Endothelial cell of umbilical vein (primary cell): ENCODE results near the gene STAC3. TPM values are rescaled to one million over a fixed set of nuclear protein-coding genes. Genes with fewer than 3 reads are reported as not detected.

Source experiments
- BruUV-seq: library from RNA; stranded (reverse); fragments of 400-500 nt; replicated peaks from 2 replicates; lab custom pipeline; 2021; lab: Mats Ljungman, UMichigan
- CTCF ChIA-PET: fragments of 300-600, 350-600 bp; sonication (Branson Sonifier 250); formaldehyde crosslinking; loops from one replicate; lab custom pipeline; 2021; ENCODE audit warnings: antibody characterized with exemption, inconsistent platforms; lab: Charles Lee
- POLR2A ChIA-PET: fragments of 300-600, 350-600 bp; sonication (Branson Sonifier 250); formaldehyde crosslinking; loops from one replicate; lab custom pipeline; 2021; ENCODE audit warnings: antibody characterized with exemption, inconsistent platforms; lab: Charles Lee
- DNase-seq: peaks from one replicate; pipeline ENCODE4 v3.0.0-alpha.2; 2011; ENCODE audit warnings: low read depth, low spot score
- FAIRE-seq: peaks from 2 replicates; lab custom pipeline; 2011; peaks lifted over from hg19 to GRCh38; lab: Jason Lieb, UNC
- H2AFZ ChIP-seq: 2 replicates; pipeline ENCODE4 v1.6.0; 2012; ENCODE audit warnings: low read depth, low read length, control low read depth, inconsistent platforms
- H3K27ac ChIP-seq: 2 replicates; pipeline ENCODE4 v1.5.1; 2011; ENCODE audit warnings: low read depth, mild to moderate bottlenecking, control low read depth, low read length, moderate library complexity; ENCODE audit not compliant: insufficient read depth
- H3K27me3 ChIP-seq, 2 experiments: 2 replicates each; pipeline versions ENCODE4 v1.6.0 to v1.6.1; 2011; ENCODE audit warnings: low read length in 2 of 2, mixed read lengths in 1 of 2; ENCODE audit not compliant: control insufficient read depth in 2 of 2, insufficient read depth in 2 of 2
- H3K36me3 ChIP-seq, 2 experiments: 2 replicates in 1 of 2; 3 replicates in 1 of 2; pipeline ENCODE4 v1.5.1; 2011; ENCODE audit warnings: low read length in 2 of 2, mild to moderate bottlenecking in 1 of 2, moderate library complexity in 1 of 2; ENCODE audit not compliant: control insufficient read depth in 2 of 2, insufficient read depth in 2 of 2; ENCODE audit errors: extremely low read depth in 1 of 2
- H3K4me1 ChIP-seq: 3 replicates; pipeline ENCODE4 v1.5.1; 2011; ENCODE audit warnings: mild to moderate bottlenecking, low read length; ENCODE audit not compliant: control insufficient read depth, insufficient read depth; ENCODE audit errors: extremely low read depth
- H3K4me2 ChIP-seq: 2 replicates; pipeline ENCODE4 v1.6.1; 2011; ENCODE audit warnings: low read length, control low read depth, mixed read lengths; ENCODE audit not compliant: insufficient read depth
- H3K4me3 ChIP-seq, 3 experiments: fragments of 200-600 bp in 1 of 3; sonication (generic), shearing (Covaris generic) in 1 of 3; replicated peaks in 1 of 3; 2 replicates each; pipeline ENCODE4 v1.5.1; 2011 to 2016; ENCODE audit warnings: control low read depth in 3 of 3, low read length in 3 of 3, mild to moderate bottlenecking in 2 of 3, inconsistent platforms in 1 of 3, low read depth in 1 of 3, moderate library complexity in 1 of 3; ENCODE audit not compliant: insufficient read depth in 1 of 3
- H3K79me2 ChIP-seq: 2 replicates; pipeline ENCODE4 v1.6.0; 2012; ENCODE audit warnings: low read length, inconsistent platforms; ENCODE audit not compliant: control insufficient read depth, insufficient read depth
- H3K9ac ChIP-seq: replicated peaks from 2 replicates; pipeline ENCODE3; 2011; ENCODE audit warnings: low read length, control low read depth; ENCODE audit not compliant: insufficient read depth; ENCODE audit errors: extremely low read depth
- H3K9me1 ChIP-seq: replicated peaks from 3 replicates; pipeline ENCODE4 v1.6.0; 2011; ENCODE audit warnings: mild to moderate bottlenecking, low read length; ENCODE audit not compliant: control insufficient read depth, insufficient read depth; ENCODE audit errors: extremely low read depth
- H3K9me3 ChIP-seq: replicated peaks from 2 replicates; pipeline ENCODE4 v1.5.1; 2012; ENCODE audit warnings: low read length, inconsistent platforms; ENCODE audit not compliant: control insufficient read depth, insufficient read depth
- H4K20me1 ChIP-seq: replicated peaks from 2 replicates; pipeline ENCODE3; 2011; ENCODE audit warnings: mild to moderate bottlenecking, low read length; ENCODE audit not compliant: control insufficient read depth, insufficient read depth; ENCODE audit errors: extremely low read depth
- EZH2 ChIP-seq: IDR thresholded peaks from 2 replicates; pipeline ENCODE4 v1.6.1; 2012; ENCODE audit warnings: borderline replicate concordance, low read depth, mild to moderate bottlenecking, moderate library complexity, low read length, inconsistent platforms; ENCODE audit not compliant: severe bottlenecking
- FOS ChIP-seq: IDR thresholded peaks from 2 replicates; pipeline ENCODE4 v1.6.1; 2011; ENCODE audit warnings: mild to moderate bottlenecking, low read length, moderate library complexity, borderline replicate concordance; ENCODE audit not compliant: insufficient read depth
- JUN ChIP-seq: IDR thresholded peaks from 2 replicates; pipeline ENCODE4 v1.6.1; 2011; ENCODE audit warnings: borderline replicate concordance, low read depth; ENCODE audit not compliant: insufficient read length, insufficient read depth
- MYC ChIP-seq: IDR thresholded peaks from one replicate; pipeline ENCODE4 v1.6.1; 2011; ENCODE audit warnings: mild to moderate bottlenecking, low read depth, low read length
- dilution Hi-C: fragments of 300-500 bp; cut with MboI; formaldehyde crosslinking; loops from one replicate; pipeline ENCODE4 v1.15.0; 2019; ENCODE audit warnings: low sequenced_read_pairs; ENCODE audit not compliant: extremely low pct_ligation_motif_present
- intact Hi-C: fragments of 100-400 bp; cut with micrococcal nuclease; formaldehyde crosslinking; loops from one replicate; pipeline ENCODE4 v1.10.0; 2022
- polyA plus RNA-seq, 4 experiments: library from polyadenylated mRNA; depleted of rRNA in 3 of 4; stranded (reverse) in 3 of 4; unstranded in 1 of 4; fragments of >200 nt; gene quantifications; 2 replicates each; pipeline versions ENCODE4 v1.2.1 to v1.2.3, GENCODE V29; 2011 to 2012; ENCODE audit warnings: missing spikeins in 1 of 4
- total RNA-seq: library from RNA; stranded (reverse); gene quantifications from 2 replicates; pipeline ENCODE4 v1.2.3, GENCODE V29; 2021
- TF ChIP-seq, protein P1 (sequence below), 2 donors: IDR thresholded peaks; 1 replicate in 1 of 2; 2 replicates in 1 of 2; pipeline ENCODE4 v1.5.1; 2011; ENCODE audit warnings: low read length in 2 of 2, mild to moderate bottlenecking in 2 of 2, moderate library complexity in 2 of 2, control low read depth in 1 of 2, inconsistent platforms in 1 of 2, low read depth in 1 of 2; ENCODE audit not compliant: insufficient read depth in 1 of 2; ENCODE audit errors: extremely low read depth in 1 of 2
- TF ChIP-seq, protein P2 (sequence below): IDR thresholded peaks from 2 replicates; pipeline ENCODE4 v1.6.1; 2011; ENCODE audit not compliant: insufficient read depth, insufficient read length

STAC3 gene
- total and polyA plus RNA-seq, 2 donors (not counting 3 experiments of a cell fraction or from before 2014, with no cell fraction given) = 0.36 to 0.55 TPM

DNA sequence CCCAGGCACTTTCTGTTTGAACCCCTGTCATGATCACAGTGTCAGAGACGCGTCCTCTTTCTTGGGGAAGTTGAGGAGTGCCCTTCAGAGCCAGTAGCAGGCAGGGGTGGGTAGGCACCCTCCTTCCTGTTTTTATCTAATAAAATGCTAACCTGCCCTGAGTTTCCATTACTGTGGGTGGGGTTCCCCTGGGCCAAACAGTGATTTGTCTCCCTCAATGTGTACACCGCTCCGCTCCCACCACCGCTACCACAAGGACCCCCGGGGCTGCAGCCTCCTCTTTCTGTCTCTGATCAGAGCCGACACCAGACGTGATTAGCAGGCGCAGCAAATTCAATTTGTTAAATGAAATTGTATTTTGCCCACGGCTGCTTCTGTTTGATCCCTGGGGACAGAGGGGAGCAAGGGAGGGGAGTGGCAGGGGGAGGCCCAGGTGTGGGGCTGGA, 16.4 kb downstream of the STAC3 start:
- Histone ChIP-seq H3K4me3 (no peak overlapping the region), H3K4me1 (peaks cover 25% of the 10 kb centered on the region), H3K27me3 (peaks cover 26 to 27% of the 10 kb centered on the region in 2 experiments), H2AFZ (no peak overlapping the region), H4K20me1 (no peaks in the 10 kb centered on the region), H3K79me2 (peaks cover 23% of the 10 kb centered on the region), H3K36me3 (peaks cover 3 to 27% of the 10 kb centered on the region in 2 experiments), H3K4me2 (no peak overlapping the region), H3K9me3 (no peaks in the 10 kb centered on the region), H3K9ac (no peak overlapping the region), H3K27ac (no peak overlapping the region), H3K9me1 (no peaks in the 10 kb centered on the region)
- no peak for TF ChIP-seq EZH2
- TF ChIP-seq, protein P1, sequence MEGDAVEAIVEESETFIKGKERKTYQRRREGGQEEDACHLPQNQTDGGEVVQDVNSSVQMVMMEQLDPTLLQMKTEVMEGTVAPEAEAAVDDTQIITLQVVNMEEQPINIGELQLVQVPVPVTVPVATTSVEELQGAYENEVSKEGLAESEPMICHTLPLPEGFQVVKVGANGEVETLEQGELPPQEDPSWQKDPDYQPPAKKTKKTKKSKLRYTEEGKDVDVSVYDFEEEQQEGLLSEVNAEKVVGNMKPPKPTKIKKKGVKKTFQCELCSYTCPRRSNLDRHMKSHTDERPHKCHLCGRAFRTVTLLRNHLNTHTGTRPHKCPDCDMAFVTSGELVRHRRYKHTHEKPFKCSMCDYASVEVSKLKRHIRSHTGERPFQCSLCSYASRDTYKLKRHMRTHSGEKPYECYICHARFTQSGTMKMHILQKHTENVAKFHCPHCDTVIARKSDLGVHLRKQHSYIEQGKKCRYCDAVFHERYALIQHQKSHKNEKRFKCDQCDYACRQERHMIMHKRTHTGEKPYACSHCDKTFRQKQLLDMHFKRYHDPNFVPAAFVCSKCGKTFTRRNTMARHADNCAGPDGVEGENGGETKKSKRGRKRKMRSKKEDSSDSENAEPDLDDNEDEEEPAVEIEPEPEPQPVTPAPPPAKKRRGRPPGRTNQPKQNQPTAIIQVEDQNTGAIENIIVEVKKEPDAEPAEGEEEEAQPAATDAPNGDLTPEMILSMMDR (IDR thresholded peaks at IDR 0.05; ENCODE audit: extremely low read depth in 1 of 2, insufficient read depth in 1 of 2, low read depth in 1 of 2, low read length in 2 of 2) = no peak
- TF ChIP-seq, protein P2, sequence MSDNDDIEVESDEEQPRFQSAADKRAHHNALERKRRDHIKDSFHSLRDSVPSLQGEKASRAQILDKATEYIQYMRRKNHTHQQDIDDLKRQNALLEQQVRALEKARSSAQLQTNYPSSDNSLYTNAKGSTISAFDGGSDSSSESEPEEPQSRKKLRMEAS = no peak
- no peak for TF ChIP-seq FOS
- CTCF ChIA-PET = interaction anchor here (1.9 kb wide), 1 partner anchor 21 kb away, joined by 7 read pairs; no protein-coding TSS in a partner anchor
- BruUV-seq = no TSS peak
- POLR2A ChIA-PET = no interaction called here
- FAIRE-seq (no peak), DNase-seq (no peak)
- intact Hi-C loops (no loop called here), dilution Hi-C loops (no loop called here)

- TSS peak; percentile 2 for BruUV-seq
- dilution Hi-C loops (no loop called here), intact Hi-C loops (no loop called here)
- Histone ChIP-seq H3K27me3 (peaks cover 24 to 26% of the 10 kb centered on the region in 2 experiments), H3K79me2 (peaks cover 23% of the 10 kb centered on the region), H3K4me3 (no peak overlapping the region), H3K9me1 (no peaks in the 10 kb centered on the region), H4K20me1 (no peaks in the 10 kb centered on the region), H3K9me3 (no peaks in the 10 kb centered on the region), H3K9ac (no peak overlapping the region), H3K27ac (no peak overlapping the region), H3K36me3 (peaks cover 3 to 27% of the 10 kb centered on the region in 2 experiments), H3K4me1 (peaks cover 22% of the 10 kb centered on the region), H2AFZ (no peak overlapping the region), H3K4me2 (no peak overlapping the region)
- TF ChIP-seq MYC (no peak), JUN (no peak)
- TF ChIP-seq, protein P2 = no peak
- FAIRE-seq = no peak
- POLR2A ChIA-PET = no interaction called here
- DNase-seq = no peak
- CTCF ChIA-PET = interaction anchor here (1.1 to 1.9 kb wide), 2 partner anchors 8 to 21 kb away, joined by 6 to 7 read pairs; no protein-coding TSS in a partner anchor
These were observed 16.8 kb downstream of the STAC3 start for GRCh38 chr12:57234233-57234570.
